DND-41 (cell line): ENCODE data around the gene MFGE8.

Experiments
- ATAC-seq: fragments of 200-7000 bp; cut with Tn5 transposase; 3 replicates; pipeline ENCODE4 v1.9.1; 2021; ENCODE audit warnings: low read depth; ENCODE audit not compliant: insufficient read depth
- DNase-seq: peaks from one replicate; pipeline ENCODE4 v3.0.0-alpha.2; 2020
- H2AFZ ChIP-seq: 2 replicates; pipeline ENCODE4 v1.6.0; 2012; ENCODE audit warnings: low read depth, low read length
- H3K27ac ChIP-seq: 2 replicates; pipeline ENCODE4 v1.5.1; 2012; ENCODE audit warnings: low read length, inconsistent platforms
- H3K27me3 ChIP-seq: fragments of 200-600 bp; sonication (generic); 2 replicates; pipeline ENCODE4 v1.6.0; 2012; ENCODE audit warnings: low read length, mild to moderate bottlenecking, inconsistent platforms; ENCODE audit not compliant: insufficient read depth, poor library complexity
- H3K36me3 ChIP-seq: 2 replicates; pipeline ENCODE4 v1.5.1; 2012; ENCODE audit warnings: low read length, inconsistent platforms; ENCODE audit not compliant: insufficient read depth
- H3K4me1 ChIP-seq: 2 replicates; pipeline ENCODE4 v1.5.1; 2012; ENCODE audit warnings: mild to moderate bottlenecking, low read length; ENCODE audit not compliant: insufficient read depth
- H3K4me2 ChIP-seq: 2 replicates; pipeline ENCODE4 v1.6.0; 2012; ENCODE audit warnings: mild to moderate bottlenecking, moderate library complexity, low read length, inconsistent platforms; ENCODE audit not compliant: insufficient read depth
- H3K4me3 ChIP-seq, 2 experiments: fragments of 200-600 bp in 1 of 2; shearing (Covaris generic) in 1 of 2; 2 replicates each; pipeline ENCODE4 v1.5.1; 2012 to 2016; ENCODE audit warnings: inconsistent platforms in 2 of 2, low read length in 2 of 2, mild to moderate bottlenecking in 2 of 2, low read depth in 1 of 2, moderate library complexity in 1 of 2
- H3K79me2 ChIP-seq: 2 replicates; pipeline ENCODE4 v1.6.0; 2012; ENCODE audit warnings: low read length, inconsistent platforms; ENCODE audit not compliant: insufficient read depth
- H3K9ac ChIP-seq: 2 replicates; pipeline ENCODE4 v1.6.0; 2012; ENCODE audit warnings: low read depth, mild to moderate bottlenecking, inconsistent platforms, low read length, moderate library complexity
- H3K9me3 ChIP-seq: 2 replicates; pipeline ENCODE4 v1.5.1; 2012; ENCODE audit warnings: low read length, moderate library complexity, mild to moderate bottlenecking, inconsistent platforms; ENCODE audit not compliant: insufficient read depth, severe bottlenecking
- H4K20me1 ChIP-seq: 2 replicates; pipeline ENCODE4 v1.6.0; 2012; ENCODE audit warnings: low read length; ENCODE audit not compliant: insufficient read depth
- CTCF ChIP-seq: IDR thresholded peaks from 2 replicates; pipeline ENCODE4 v1.5.1; 2012; ENCODE audit warnings: borderline replicate concordance, low read length, moderate library complexity, mild to moderate bottlenecking; ENCODE audit not compliant: poor library complexity, severe bottlenecking; ENCODE audit errors: extremely low read depth
- EZH2 ChIP-seq: IDR thresholded peaks from 3 replicates; pipeline ENCODE4 v1.6.1; 2012; ENCODE audit warnings: borderline replicate concordance, low read depth, mild to moderate bottlenecking, moderate library complexity, low read length, inconsistent platforms; ENCODE audit not compliant: severe bottlenecking

MFGE8 gene

GRCh38 chr15:88852476-88852875, 60.7 kb downstream of the MFGE8 start:
- no peaks in the 10 kb centered on the region for H3K79me2 ChIP-seq
- H3K4me3 ChIP-seq = no peak overlapping the region
- no peaks in the 10 kb centered on the region for H4K20me1 ChIP-seq
- H3K4me1 ChIP-seq = no peaks in the 10 kb centered on the region
- peaks cover 12% of the 10 kb centered on the region for H3K9me3 ChIP-seq
- ATAC-seq (no peak), DNase-seq (no peak)
- no peak for TF ChIP-seq EZH2
- no peak for TF ChIP-seq CTCF
- no peak overlapping the region for H3K27ac ChIP-seq
- H3K4me2 ChIP-seq = no peak overlapping the region
- H3K9ac ChIP-seq = no peak overlapping the region
- no peaks in the 10 kb centered on the region for H3K36me3 ChIP-seq
- H2AFZ ChIP-seq = no peak overlapping the region
- no peaks in the 10 kb centered on the region for H3K27me3 ChIP-seq

GRCh38 chr15:88849376-88850072, 63.7 kb downstream of the MFGE8 start:
- H3K27me3 ChIP-seq = no peaks in the 10 kb centered on the region
- no peak for TF ChIP-seq CTCF
- TF ChIP-seq EZH2 = no peak
- no peaks in the 10 kb centered on the region for H3K36me3 ChIP-seq
- H3K4me3 ChIP-seq = no peak overlapping the region
- H3K79me2 ChIP-seq = no peaks in the 10 kb centered on the region
- ATAC-seq (no peak), DNase-seq (no peak)
- H3K4me1 ChIP-seq = no peaks in the 10 kb centered on the region
- no peaks in the 10 kb centered on the region for H4K20me1 ChIP-seq
- H3K9me3 ChIP-seq = peaks cover 5% of the 10 kb centered on the region
- no peak overlapping the region for H3K9ac ChIP-seq
- no peak overlapping the region for H3K4me2 ChIP-seq
- H2AFZ ChIP-seq = no peak overlapping the region
- no peak overlapping the region for H3K27ac ChIP-seq
